ENCODE data around the gene PTCH2. TPM values are rescaled to one million over a fixed set of nuclear protein-coding genes. Genes with fewer than 3 reads are reported as not detected.

PTCH2 gene
- total RNA-seq, 2 donors from 2014 or later = 0.32 to 31.9 TPM

GRCh38 chr1:44874155-44874554 lies 31.1 kb upstream of the PTCH2 start:
- no peak overlapping the region for H3K27ac ChIP-seq
- H3K4me3 ChIP-seq = no peak overlapping the region
- WGBS = 64% methylated on average over 2 of the region's 2 CpGs
- no peak for DNase-seq (ENCODE audit: low spot score)
- no peaks in the 10 kb centered on the region for H3K9me3 ChIP-seq
- TF ChIP-seq CTCF (IDR thresholded peaks at IDR 0.05) (no peak), POLR2A (IDR thresholded peaks at IDR 0.05) (no peak), POLR2AphosphoS5 (IDR thresholded peaks at IDR 0.05) (no peak)
- no peaks in the 10 kb centered on the region for H3K4me1 ChIP-seq (replicated peaks)
- H3K36me3 ChIP-seq = peaks cover 0 to 2% of the 10 kb centered on the region in 2 donors
- intact Hi-C loops (cut with DNase I) = no loop called here
- H3K27me3 ChIP-seq (replicated peaks; ENCODE audit: insufficient read depth) = no peaks in the 10 kb centered on the region

GRCh38 chr1:44870096-44870495 lies 27.0 kb upstream of the PTCH2 start:
- intact Hi-C loops (cut with DNase I) = no loop called here
- DNase-seq (ENCODE audit: low spot score) = no peak
- H3K36me3 ChIP-seq = peaks cover 0 to 2% of the 10 kb centered on the region in 2 donors

GRCh38 chr1:44867801-44868200 lies 24.7 kb upstream of the PTCH2 start:
- H3K27me3 ChIP-seq (replicated peaks; ENCODE audit: insufficient read depth) = no peaks in the 10 kb centered on the region
- 93% methylated on average over 10 of the region's 10 CpGs for WGBS
- H3K36me3 ChIP-seq = no peaks in the 10 kb centered on the region
- TF ChIP-seq POLR2AphosphoS5 (IDR thresholded peaks at IDR 0.05) (no peak), POLR2A (IDR thresholded peaks at IDR 0.05) (no peak), CTCF (IDR thresholded peaks at IDR 0.05) (no peak)
- intact Hi-C loops (cut with DNase I) = no loop called here
- H3K4me1 ChIP-seq (replicated peaks) = no peaks in the 10 kb centered on the region
- H3K4me3 ChIP-seq = no peak overlapping the region
- H3K9me3 ChIP-seq = no peaks in the 10 kb centered on the region
- no peak overlapping the region for H3K27ac ChIP-seq
- no peak for DNase-seq (ENCODE audit: low spot score)

More at GRCh38 chr1:44870096-44870495, 27.0 kb upstream of the PTCH2 start:
- TF ChIP-seq CTCF (IDR thresholded peaks at IDR 0.05) = no peak
- TF ChIP-seq POLR2A (IDR thresholded peaks at IDR 0.05) = no peak
- TF ChIP-seq POLR2AphosphoS5 (IDR thresholded peaks at IDR 0.05) = no peak
- Histone ChIP-seq H3K27me3 (replicated peaks; ENCODE audit: insufficient read depth) (no peaks in the 10 kb centered on the region), H3K27ac (no peak overlapping the region), H3K9me3 (no peaks in the 10 kb centered on the region), H3K4me3 (no peak overlapping the region), H3K4me1 (replicated peaks) (no peaks in the 10 kb centered on the region)
- 84% methylated on average over 4 of the region's 4 CpGs for WGBS

- 91% methylated on average over 5 of the region's 5 CpGs for WGBS
- H3K4me3 ChIP-seq = no peak overlapping the region
- no peaks in the 10 kb centered on the region for H3K27me3 ChIP-seq (replicated peaks; ENCODE audit: insufficient read depth)
- intact Hi-C loops (cut with DNase I) = no loop called here
- no peaks in the 10 kb centered on the region for H3K4me1 ChIP-seq (replicated peaks)
- H3K36me3 ChIP-seq = no peaks in the 10 kb centered on the region
- H3K9me3 ChIP-seq = no peaks in the 10 kb centered on the region
- no peak for DNase-seq (ENCODE audit: low spot score)
- no peak for TF ChIP-seq CTCF (IDR thresholded peaks at IDR 0.05)
- TF ChIP-seq POLR2A (IDR thresholded peaks at IDR 0.05) = no peak
- H3K27ac ChIP-seq = no peak overlapping the region
These were observed 19.9 kb upstream of the PTCH2 start for GRCh38 chr1:44862829-44863401.

- H3K36me3 ChIP-seq = no peaks in the 10 kb centered on the region
- H3K27ac ChIP-seq = no peak overlapping the region
- no peaks in the 10 kb centered on the region for H3K27me3 ChIP-seq (replicated peaks; ENCODE audit: insufficient read depth)
- no peak for DNase-seq (ENCODE audit: low spot score)
- no peaks in the 10 kb centered on the region for H3K4me1 ChIP-seq (replicated peaks)
- 55% methylated on average over 1 of the region's 1 CpG for WGBS
- H3K9me3 ChIP-seq = no peaks in the 10 kb centered on the region
- no peak overlapping the region for H3K4me3 ChIP-seq
- intact Hi-C loops (cut with DNase I) = no loop called here
- TF ChIP-seq CTCF (IDR thresholded peaks at IDR 0.05) (no peak), POLR2AphosphoS5 (IDR thresholded peaks at IDR 0.05) (no peak), POLR2A (IDR thresholded peaks at IDR 0.05) (no peak)
These were observed 17.9 kb upstream of the PTCH2 start for GRCh38 chr1:44860891-44861425.

Data from prostate gland (tissue), 2 donors.